Measurements from ENCODE around the gene CDNF.

DNA sequence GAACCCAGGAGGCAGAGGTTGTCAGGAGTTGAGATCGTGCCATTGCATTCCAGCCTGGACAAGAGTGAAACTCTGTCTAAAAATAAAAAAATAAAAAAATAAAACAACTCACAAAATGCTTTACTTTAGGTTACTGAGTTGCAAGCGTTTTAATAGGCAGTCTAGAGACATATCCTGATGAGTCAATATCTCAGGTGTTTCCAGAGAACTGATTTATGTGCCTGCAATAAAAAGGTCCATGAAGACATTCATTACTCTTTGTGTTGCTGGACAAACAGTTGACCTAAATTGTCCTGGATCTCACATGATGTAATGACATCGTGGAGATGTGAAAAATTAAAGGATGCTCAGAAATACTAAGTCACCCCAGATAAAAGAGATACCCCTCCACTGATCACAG is 31.5 kb downstream of the CDNF start:
- no peak for TF ChIP-seq JUND (IDR thresholded peaks at IDR 0.05)
- TF ChIP-seq, protein P1, sequence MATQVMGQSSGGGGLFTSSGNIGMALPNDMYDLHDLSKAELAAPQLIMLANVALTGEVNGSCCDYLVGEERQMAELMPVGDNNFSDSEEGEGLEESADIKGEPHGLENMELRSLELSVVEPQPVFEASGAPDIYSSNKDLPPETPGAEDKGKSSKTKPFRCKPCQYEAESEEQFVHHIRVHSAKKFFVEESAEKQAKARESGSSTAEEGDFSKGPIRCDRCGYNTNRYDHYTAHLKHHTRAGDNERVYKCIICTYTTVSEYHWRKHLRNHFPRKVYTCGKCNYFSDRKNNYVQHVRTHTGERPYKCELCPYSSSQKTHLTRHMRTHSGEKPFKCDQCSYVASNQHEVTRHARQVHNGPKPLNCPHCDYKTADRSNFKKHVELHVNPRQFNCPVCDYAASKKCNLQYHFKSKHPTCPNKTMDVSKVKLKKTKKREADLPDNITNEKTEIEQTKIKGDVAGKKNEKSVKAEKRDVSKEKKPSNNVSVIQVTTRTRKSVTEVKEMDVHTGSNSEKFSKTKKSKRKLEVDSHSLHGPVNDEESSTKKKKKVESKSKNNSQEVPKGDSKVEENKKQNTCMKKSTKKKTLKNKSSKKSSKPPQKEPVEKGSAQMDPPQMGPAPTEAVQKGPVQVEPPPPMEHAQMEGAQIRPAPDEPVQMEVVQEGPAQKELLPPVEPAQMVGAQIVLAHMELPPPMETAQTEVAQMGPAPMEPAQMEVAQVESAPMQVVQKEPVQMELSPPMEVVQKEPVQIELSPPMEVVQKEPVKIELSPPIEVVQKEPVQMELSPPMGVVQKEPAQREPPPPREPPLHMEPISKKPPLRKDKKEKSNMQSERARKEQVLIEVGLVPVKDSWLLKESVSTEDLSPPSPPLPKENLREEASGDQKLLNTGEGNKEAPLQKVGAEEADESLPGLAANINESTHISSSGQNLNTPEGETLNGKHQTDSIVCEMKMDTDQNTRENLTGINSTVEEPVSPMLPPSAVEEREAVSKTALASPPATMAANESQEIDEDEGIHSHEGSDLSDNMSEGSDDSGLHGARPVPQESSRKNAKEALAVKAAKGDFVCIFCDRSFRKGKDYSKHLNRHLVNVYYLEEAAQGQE (IDR thresholded peaks at IDR 0.05): no peak
